COLO829 (cell line): Measurements from ENCODE around the gene IRF5.
A peak's percentile ranks its signal among the peaks of the same experiment; 100 is the strongest.
"Not testable (repeated sequence)": the region's sequence is repeated elsewhere in the genome, so short reads cannot be mapped to it uniquely, and the experiment has no call there.

Experiments used
- DNase-seq: peaks from one replicate; pipeline ENCODE4 v3.0.0; 2012; ENCODE audit warnings: low spot score

IRF5 gene

GRCh38 chr7:128940494-128941322 lies 3.0 kb downstream of the IRF5 start:
- no peak for DNase-seq

GRCh38 chr7:128941323-128941890 lies 3.7 kb downstream of the IRF5 start:
- no peak for DNase-seq

- DNase-seq, result no peak
Measured at GRCh38 chr7:128941946-128942526, 4.3 kb downstream of the IRF5 start.

- DNase-seq, result not testable (repeated sequence)
Measured at GRCh38 chr7:128943251-128943650, 5.5 kb downstream of the IRF5 start.

- DNase-seq, result no peak
Measured at GRCh38 chr7:128944487-128945236, 6.9 kb downstream of the IRF5 start.

GRCh38 chr7:128945668-128946366 lies 8.1 kb downstream of the IRF5 start:
- DNase-seq, result no peak

- DNase-seq, result no peak
Measured at GRCh38 chr7:128946936-128947830, 9.5 kb downstream of the IRF5 start.

GRCh38 chr7:128947854-128948253 lies 10.1 kb downstream of the IRF5 start:
- DNase-seq, result no peak

GRCh38 chr7:128948312-128948973 lies 10.7 kb downstream of the IRF5 start:
- DNase-seq, result no peak

- DNase-seq, result no peak
Measured at GRCh38 chr7:128948976-128949760, 11.4 kb downstream of the IRF5 start.

- DNase-seq, result no peak
Measured at GRCh38 chr7:128951296-128951695, 13.6 kb downstream of the IRF5 start.

- no peak for DNase-seq
Measured at GRCh38 chr7:128954150-128954549, 16.4 kb downstream of the IRF5 start.

- no peak for DNase-seq
Measured at GRCh38 chr7:128954830-128955802, 17.4 kb downstream of the IRF5 start.

GRCh38 chr7:128955981-128956380 lies 18.3 kb downstream of the IRF5 start:
- DNase-seq, result no peak

- DNase-seq, result no peak
Measured at GRCh38 chr7:128959296-128959695, 21.6 kb downstream of the IRF5 start.

- DNase-seq, result no peak
Measured at GRCh38 chr7:128961030-128961659, 23.4 kb downstream of the IRF5 start.

GRCh38 chr7:128962899-128963298 lies 25.2 kb downstream of the IRF5 start:
- DNase-seq, result no peak

GRCh38 chr7:128963327-128963757 lies 25.6 kb downstream of the IRF5 start:
- peak; percentile 44 for DNase-seq
